Effector memory CD4-positive, alpha-beta T cell (primary cell): ENCODE results near the gene TRPV3.

Experiments
- DNase-seq, 3 donors: peaks; one replicate each; pipeline ENCODE4 v3.0.0-alpha.2; 2020
- H3K27ac ChIP-seq: 2 replicates; pipeline ENCODE4 v1.7.0; 2013; ENCODE audit warnings: mild to moderate bottlenecking, low read length, moderate library complexity; ENCODE audit not compliant: insufficient read depth, poor library complexity, severe bottlenecking
- H3K27me3 ChIP-seq: replicated peaks from 2 replicates; pipeline ENCODE4 v1.7.0; 2013; ENCODE audit warnings: mild to moderate bottlenecking, low read length; ENCODE audit not compliant: insufficient read depth, control insufficient read depth, poor library complexity, severe bottlenecking
- H3K36me3 ChIP-seq: 2 replicates; pipeline ENCODE4 v1.7.0; 2013; ENCODE audit warnings: mild to moderate bottlenecking, low read length, moderate library complexity; ENCODE audit not compliant: control insufficient read depth, insufficient read depth
- H3K4me1 ChIP-seq: 2 replicates; pipeline ENCODE4 v1.7.0; 2013; ENCODE audit warnings: low read length, mild to moderate bottlenecking; ENCODE audit not compliant: control insufficient read depth, insufficient read depth, poor library complexity, severe bottlenecking
- H3K4me3 ChIP-seq: 2 replicates; pipeline ENCODE4 v1.7.0; 2013; ENCODE audit warnings: low read length, low read depth, mild to moderate bottlenecking; ENCODE audit not compliant: insufficient read depth, poor library complexity, severe bottlenecking
- H3K9me3 ChIP-seq: 2 replicates; pipeline ENCODE4 v1.7.0; 2013; ENCODE audit warnings: mild to moderate bottlenecking, low read length, moderate library complexity; ENCODE audit not compliant: control insufficient read depth
- total RNA-seq, 3 donors: gene quantifications; one replicate each; lab custom pipeline; 2026; lab: John Stamatoyannopoulos, UW

Gene TRPV3
- 0.35 to 1.0 (median 0.39) reads per million in 3 donors for total RNA-seq

DNA sequence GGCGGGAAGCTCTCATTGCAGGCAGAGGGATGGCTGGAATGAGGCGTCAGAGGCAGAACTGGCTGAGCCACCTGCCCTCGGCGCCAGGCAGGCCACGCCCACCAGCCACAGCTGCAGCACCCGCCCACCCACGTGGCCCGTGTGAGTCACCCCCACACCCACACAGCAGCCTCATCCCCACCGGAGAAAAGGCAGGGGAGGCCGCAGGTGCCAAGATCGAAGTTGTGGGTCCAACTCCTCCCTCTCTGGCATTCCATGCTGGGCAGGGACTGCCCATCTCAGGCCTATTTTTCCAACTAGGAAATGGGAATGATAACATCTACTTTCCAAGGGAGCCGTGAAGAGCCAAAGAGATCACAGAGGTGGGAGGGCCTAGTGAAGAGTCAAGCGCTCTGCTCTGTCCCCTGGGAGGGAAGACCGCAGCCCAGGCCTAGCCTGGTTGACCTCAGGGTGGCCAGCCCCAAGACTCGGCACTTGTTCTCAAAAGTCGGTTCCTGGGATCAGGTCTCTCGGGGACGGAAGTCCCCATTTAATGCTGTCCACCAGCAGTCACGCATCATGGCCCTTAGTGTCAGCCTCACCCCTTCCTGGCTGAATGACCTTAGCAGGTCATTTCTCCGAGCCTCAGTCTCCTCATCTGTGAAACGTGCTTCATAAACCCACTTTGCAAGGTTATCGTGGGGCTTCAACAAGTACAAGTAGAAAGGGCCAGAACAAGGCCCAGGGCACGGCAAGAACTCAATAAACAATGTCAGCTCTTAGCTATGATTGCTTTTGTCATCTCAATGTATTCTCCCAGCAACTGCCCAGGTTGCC lies at the start of gene TRPV3:
Gene TRPV3 (minus strand): TSS at position 45 of the 816 bp plus-strand sequence. CDS start 2,962 bp downstream, outside the sequence.
- DNase-seq = peak; percentile 29 to 52 (median 34)
- peak within 1 kb of the TSS; percentile 30 for H3K27ac ChIP-seq
- H3K9me3 ChIP-seq = no peaks in the 10 kb centered on the region
- no peak within 1 kb of the TSS for H3K4me3 ChIP-seq
- peaks cover 6% of the 10 kb centered on the region for H3K4me1 ChIP-seq
- H3K27me3 ChIP-seq = no peaks in the 10 kb centered on the region
- no peaks in the 10 kb centered on the region for H3K36me3 ChIP-seq

DNA sequence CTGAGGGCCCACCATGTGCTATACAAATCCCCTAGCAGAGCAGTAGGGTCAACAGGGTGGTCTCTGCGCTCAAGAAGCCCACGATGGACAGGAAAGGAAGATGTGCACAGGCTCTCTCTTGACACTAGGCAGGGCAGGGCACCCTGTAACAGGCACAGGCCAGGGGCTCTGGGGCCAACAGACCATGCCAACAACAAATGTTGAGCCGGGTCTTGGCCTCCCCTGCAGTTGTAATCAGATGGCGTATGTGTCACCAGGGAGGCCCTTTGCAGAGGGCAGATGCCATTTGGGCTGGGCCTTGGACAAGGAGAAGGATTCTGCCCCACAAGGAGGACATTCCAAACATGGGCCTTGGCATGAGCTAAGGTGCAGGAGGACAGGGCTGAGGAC lies 46.3 kb upstream of the TRPV3 start:
- no peak for DNase-seq
- no peaks in the 10 kb centered on the region for H3K9me3 ChIP-seq
- no peaks in the 10 kb centered on the region for H3K27me3 ChIP-seq
- no peak overlapping the region for H3K27ac ChIP-seq
- no peaks in the 10 kb centered on the region for H3K4me1 ChIP-seq
- no peaks in the 10 kb centered on the region for H3K36me3 ChIP-seq
- no peak overlapping the region for H3K4me3 ChIP-seq

DNA sequence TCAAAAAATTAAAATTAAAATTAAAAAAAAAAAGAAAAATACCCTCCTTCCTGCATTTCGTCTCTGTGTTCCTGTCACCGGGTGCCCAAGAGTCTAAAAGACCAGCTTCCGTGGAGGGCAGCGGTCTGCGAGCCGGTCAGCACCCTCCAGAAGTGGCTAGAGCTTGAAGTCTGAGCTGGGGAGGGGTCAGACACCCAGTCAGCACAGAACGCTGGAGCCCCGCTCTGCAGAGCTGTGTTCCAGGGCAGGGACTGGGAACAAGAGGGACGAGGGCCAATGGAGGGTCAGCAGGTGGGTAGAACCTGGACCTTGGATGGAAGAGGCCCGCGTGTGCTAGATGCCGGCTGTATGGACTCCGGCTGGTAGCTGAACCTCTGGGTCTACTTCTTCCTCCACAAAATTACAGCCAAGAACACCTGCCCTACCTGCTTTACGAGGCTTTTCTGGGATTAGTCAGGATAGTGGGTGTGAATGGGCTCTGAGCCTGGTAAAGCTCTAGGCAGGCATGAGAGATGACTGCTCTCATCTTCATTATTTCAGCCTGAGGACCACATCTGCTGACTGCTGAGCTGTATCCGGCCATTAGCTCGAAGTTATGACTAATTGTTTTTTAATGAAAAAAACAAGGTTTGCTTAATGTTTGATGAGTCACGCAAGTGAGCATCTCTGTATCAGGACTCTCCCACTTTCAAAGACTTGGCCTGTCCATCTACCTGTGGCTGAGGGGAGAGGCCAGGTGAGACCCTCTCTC lies 45.7 kb upstream of the TRPV3 start:
- no peak overlapping the region for H3K27ac ChIP-seq
- H3K4me3 ChIP-seq = no peak overlapping the region
- H3K36me3 ChIP-seq = no peaks in the 10 kb centered on the region
- H3K9me3 ChIP-seq = no peaks in the 10 kb centered on the region
- H3K27me3 ChIP-seq = no peaks in the 10 kb centered on the region
- no peaks in the 10 kb centered on the region for H3K4me1 ChIP-seq
- no peak for DNase-seq

DNA sequence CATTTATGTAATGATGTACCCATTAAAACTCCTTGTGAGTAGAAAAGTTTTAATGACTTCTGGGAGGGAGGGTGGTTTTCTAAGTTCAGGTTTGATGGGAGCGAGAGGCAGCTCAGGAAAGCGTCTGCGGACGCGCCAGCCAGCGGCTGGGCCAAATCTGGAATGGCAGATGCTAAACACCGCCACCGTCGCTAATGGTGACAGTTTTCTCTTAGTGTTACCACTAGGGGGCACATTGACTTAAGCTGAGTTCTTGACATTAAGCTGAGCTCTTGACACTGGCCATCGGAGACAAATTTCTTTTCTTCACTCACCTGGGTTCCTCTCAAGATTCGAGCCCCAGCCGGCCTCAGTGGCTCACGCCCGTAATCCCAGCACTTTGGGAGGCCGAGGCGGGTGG lies 44.9 kb upstream of the TRPV3 start:
- Histone ChIP-seq H3K9me3 (no peaks in the 10 kb centered on the region), H3K36me3 (no peaks in the 10 kb centered on the region), H3K4me3 (no peak overlapping the region), H3K4me1 (no peaks in the 10 kb centered on the region), H3K27ac (no peak overlapping the region), H3K27me3 (no peaks in the 10 kb centered on the region)
- no peak for DNase-seq

DNA sequence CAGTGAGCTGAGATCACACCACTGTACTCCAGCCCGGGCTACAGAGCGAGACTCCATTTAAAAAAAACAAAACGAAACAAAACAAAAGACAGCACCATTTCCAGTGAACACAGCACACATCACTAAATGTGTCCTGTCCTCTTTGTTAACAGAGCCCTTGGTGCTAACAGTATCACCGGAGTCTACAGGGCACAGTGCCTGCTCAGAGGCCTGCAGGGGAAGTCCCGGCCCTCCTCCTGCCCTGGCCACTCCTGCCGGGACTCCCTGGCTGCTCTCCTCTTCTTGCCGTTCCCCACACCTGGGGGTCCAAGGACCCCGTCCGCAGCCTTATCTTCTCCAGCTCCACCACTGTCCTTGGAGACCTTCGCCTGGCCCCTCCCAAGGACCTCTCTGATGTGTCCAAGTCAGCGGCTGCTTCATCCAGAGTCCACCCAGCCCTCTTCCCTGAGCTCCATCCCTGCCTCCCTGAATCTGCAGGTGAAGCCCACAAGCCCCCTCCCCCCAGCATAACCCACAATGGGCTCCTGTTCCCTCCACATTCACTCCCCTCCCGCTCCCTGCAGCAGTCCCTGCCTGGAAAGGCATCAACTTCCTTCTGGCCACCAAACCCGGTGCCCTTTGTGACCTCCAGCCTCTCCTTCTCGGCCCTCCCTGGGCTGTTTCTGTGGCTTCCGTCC lies 43.1 kb upstream of the TRPV3 start:
- no peaks in the 10 kb centered on the region for H3K36me3 ChIP-seq
- no peaks in the 10 kb centered on the region for H3K4me1 ChIP-seq
- no peaks in the 10 kb centered on the region for H3K9me3 ChIP-seq
- no peak for DNase-seq
- no peak overlapping the region for H3K4me3 ChIP-seq
- no peaks in the 10 kb centered on the region for H3K27me3 ChIP-seq
- no peak overlapping the region for H3K27ac ChIP-seq

DNA sequence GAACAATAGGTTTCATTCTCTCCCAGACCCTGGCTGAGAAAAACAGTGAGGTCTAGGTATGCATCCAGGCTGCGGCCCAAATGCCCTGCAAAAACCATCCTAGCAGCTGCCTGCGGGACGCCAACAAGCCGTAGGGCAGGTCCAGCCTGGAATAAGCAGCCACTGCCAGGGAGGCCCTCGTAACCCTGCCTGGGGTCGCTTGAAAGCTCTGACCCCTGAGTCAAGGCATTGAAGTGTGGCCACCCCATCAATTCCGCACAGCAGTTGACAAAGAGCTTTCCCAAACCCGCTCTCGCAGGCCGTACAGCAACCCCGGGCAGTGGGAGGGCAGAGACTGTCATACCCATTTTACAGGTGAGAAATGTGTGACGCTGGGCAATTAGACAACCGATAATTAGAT lies 40.5 kb upstream of the TRPV3 start:
- no peaks in the 10 kb centered on the region for H3K27me3 ChIP-seq
- DNase-seq = no peak
- H3K9me3 ChIP-seq = no peaks in the 10 kb centered on the region
- H3K4me3 ChIP-seq = no peak overlapping the region
- no peak overlapping the region for H3K27ac ChIP-seq
- H3K36me3 ChIP-seq = no peaks in the 10 kb centered on the region
- H3K4me1 ChIP-seq = no peaks in the 10 kb centered on the region

DNA sequence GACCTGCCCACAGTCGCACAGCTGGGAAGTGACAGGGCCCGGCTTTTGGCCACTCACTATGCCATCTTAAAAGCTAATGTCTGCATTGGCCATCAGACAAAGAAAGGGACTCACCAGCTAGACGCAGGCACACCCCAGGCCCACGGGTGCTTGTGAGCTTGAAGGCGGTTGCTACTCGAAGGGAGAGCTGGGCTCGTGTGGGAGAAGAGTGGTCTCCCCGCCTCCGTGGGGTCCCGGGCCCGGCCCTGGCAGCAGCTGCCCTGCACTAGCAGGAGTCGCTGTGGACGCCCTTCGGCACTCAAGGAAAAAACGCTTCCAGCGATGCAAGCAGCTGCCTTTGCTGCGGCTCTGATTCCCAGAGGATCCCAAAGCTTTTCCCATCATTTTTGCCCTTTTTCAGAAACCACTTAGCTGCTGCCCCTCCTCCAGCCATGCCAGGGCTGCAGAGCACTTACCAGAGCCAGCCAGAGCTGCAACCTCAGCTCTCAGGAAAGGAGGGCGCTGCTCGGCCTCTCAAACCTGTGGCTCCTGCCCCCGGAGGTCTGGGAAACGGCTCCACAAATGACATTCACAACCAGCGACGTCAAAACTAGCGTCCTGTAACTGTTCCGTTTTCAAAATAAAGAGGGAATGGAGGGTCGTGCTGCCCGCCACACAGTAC lies 39.3 kb upstream of the TRPV3 start:
- no peak for DNase-seq
- Histone ChIP-seq H3K27me3 (no peaks in the 10 kb centered on the region), H3K4me1 (no peaks in the 10 kb centered on the region), H3K9me3 (no peaks in the 10 kb centered on the region), H3K36me3 (no peaks in the 10 kb centered on the region), H3K4me3 (no peak overlapping the region), H3K27ac (no peak overlapping the region)

DNA sequence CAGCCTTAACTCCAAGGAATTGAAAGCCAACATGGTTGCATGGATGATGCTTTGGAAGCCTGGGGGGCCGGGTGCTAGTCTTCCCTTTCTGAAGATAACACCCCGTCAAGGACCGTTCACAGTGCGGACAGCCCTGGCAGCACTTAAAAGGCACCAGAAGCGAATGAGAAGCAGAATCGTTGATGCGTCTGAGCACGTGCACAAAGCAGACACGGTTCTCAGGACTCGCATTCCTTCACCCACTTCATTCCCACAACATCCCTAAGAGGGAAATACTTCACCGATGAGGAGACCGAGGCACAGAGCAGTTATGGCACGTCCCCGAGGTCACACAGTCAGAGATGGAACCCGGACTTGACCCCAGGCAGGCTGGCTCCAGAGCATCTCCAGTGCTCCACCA lies 37.4 kb upstream of the TRPV3 start:
- no peaks in the 10 kb centered on the region for H3K9me3 ChIP-seq
- H3K36me3 ChIP-seq = no peaks in the 10 kb centered on the region
- no peak overlapping the region for H3K27ac ChIP-seq
- DNase-seq = no peak
- H3K4me3 ChIP-seq = no peak overlapping the region
- H3K27me3 ChIP-seq = no peaks in the 10 kb centered on the region
- no peaks in the 10 kb centered on the region for H3K4me1 ChIP-seq

DNA sequence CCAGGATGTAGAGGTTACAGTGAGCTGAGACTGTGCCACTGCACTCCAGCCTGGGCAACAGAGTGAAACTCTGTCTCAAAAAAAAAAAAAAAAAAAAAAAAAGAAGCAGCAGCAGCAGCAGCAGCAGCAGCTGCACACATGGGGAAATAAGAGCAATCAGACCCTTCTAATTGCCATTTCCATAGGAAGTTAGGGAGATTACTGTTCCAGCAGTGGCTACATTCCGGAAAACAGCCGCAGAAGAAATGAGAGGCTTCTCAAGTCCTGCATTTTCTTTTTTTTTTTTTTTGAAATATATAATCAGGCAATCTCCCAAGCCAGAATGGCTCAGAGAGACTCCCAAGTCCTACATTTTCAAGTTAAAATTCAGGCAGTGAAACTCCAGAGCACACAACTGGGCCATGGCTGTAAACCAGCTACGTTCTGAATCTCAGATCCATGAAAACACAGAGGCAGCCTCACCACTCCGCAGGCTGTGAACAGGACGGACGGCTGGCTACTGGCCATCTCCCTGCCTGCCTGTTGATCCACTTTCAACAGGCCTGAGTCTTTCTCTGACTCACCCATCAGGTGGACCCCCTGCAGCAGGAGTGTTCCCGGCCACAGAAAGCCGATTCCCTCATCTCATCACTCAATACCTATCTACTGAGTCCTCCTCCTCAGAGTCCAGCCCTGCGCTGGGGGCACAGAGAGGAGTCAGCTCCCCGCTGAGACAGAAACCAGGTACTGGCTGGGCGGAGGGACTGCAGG lies 36.6 kb upstream of the TRPV3 start:
- Histone ChIP-seq H3K4me1 (no peaks in the 10 kb centered on the region), H3K36me3 (peaks cover 5% of the 10 kb centered on the region)
- no peak for DNase-seq

More for the DNA sequence above, 36.6 kb upstream of the TRPV3 start:
- H3K4me3 ChIP-seq = no peak overlapping the region
- H3K27ac ChIP-seq = no peak overlapping the region
- H3K27me3 ChIP-seq = no peaks in the 10 kb centered on the region
- no peaks in the 10 kb centered on the region for H3K9me3 ChIP-seq
